SH-SY5Y (cell line): Measurements from ENCODE around the gene STAT4.

Experiments used
- GATA2 ChIP-seq: IDR thresholded peaks from 2 replicates; pipeline ENCODE4 v1.6.1; 2011; ENCODE audit warnings: mild to moderate bottlenecking, low read depth, low read length
- GATA3 ChIP-seq: IDR thresholded peaks from 2 replicates; pipeline ENCODE4 v1.6.1; 2011; ENCODE audit warnings: low read depth, mild to moderate bottlenecking, low read length, moderate library complexity

The STAT4 gene

DNA sequence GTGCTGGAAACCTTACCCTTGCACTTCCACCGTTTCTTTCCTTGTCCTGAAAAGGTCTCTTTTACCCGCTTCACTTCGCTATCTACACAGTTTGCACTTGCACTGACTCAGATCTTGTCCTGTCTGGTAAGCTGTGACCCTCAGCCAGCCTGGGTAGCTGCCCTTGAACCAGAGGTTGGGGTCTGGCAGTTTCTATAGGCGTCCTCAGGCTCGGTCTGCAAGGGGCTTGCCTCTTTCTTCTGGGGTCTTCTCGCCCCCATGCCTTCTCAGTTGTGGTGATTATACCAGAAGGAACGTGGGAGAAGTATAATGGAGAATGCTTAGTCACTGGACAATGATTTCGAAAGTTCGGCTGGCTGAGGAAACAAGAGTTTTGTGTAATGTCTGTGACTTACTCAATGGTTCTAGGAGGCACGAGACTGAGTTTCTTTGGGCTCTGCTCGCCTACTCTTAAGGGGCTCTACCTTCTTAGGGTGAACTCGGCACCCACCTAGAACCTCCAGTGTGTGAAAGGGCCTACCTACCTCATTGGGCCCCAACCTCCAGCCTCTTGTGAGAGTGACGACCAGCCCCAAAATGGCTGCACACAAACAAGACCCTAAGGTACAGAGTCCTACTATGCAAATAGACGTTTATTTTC, 129.9 kb downstream of the STAT4 start:
- TF ChIP-seq GATA3, result no peak
- TF ChIP-seq GATA2, result no peak

DNA sequence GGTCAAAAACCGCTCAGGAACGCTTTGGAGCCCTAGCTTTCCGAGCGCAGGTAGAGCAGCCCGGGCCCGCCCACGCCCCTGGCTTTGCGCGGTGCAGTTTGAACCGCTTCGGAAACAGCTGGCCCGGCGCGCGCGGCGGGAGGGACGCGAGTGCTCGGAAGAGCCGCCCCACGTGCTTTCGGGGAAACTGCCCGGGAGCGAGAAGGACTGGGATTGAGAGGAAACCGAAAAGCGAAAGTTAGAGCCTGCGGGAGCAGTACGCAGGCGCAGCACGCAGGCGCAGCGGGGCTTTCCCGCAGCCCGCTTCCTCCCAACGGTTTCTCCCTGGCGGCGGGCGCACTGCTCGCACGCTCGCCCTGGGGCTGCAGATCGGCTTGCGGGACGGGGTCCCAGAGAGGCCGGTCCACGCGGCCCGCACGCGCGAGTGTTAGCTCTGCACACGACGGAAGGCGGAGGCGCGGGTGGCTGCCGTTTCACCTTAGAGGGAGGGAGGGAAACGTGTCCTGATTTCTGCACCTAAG, 130.5 kb downstream of the STAT4 start:
- peak; percentile 37; the same call in 1 of the 2 replicates for TF ChIP-seq GATA2
- no peak for TF ChIP-seq GATA3

- no peak for TF ChIP-seq GATA3
- no peak for TF ChIP-seq GATA2
Observed at GRCh38 chr2:191019376-191019775, 131.4 kb downstream of the STAT4 start.

DNA sequence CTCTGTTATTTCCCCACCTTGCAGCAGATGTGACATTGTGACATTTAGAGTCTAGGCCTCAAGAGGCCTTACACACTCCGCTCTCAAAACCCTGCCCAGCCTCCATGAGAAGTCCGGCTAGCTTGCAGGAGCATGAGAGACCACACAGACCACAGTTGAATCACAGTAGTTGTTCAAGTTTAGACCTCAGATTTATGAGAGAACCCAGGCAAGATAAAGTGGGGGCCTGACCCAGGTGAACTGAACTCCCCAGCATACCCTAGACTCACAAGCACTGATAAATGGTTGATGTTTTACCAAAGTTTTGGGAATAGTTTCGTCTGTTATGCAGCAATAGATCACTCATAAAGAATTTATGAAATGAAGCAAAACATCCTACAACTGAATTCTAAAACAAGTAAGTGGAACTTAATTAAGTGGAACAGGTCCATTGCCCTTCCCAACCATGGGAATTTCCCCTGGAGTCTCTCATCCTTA, 132.1 kb downstream of the STAT4 start:
- no peak for TF ChIP-seq GATA2

GRCh38 chr2:191018048-191018447, 132.7 kb downstream of the STAT4 start:
- no peak for TF ChIP-seq GATA2
- TF ChIP-seq GATA3, result no peak

GRCh38 chr2:191015831-191016230, 135.0 kb downstream of the STAT4 start:
- TF ChIP-seq GATA3, result no peak
- no peak for TF ChIP-seq GATA2

DNA sequence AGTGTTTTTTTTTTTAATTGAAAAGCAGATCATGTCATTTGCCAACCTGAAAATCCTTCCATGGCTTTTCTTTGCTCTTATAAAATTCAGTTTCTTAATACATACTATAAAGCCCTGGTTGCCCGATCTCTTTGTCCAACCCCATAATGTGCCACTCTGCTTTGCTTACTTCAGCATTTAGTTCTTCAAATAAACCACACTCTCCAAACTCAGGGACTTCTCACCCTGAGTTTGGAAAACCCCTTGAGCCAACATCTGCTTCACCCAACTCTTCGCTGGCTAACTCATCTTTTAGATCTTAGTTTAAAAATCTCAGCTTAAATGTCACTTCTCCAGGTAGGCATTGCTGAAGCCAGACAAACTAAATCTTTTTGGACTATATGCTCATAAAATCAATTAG, 135.6 kb downstream of the STAT4 start:
- TF ChIP-seq GATA2 (no peak), GATA3 (no peak)

- no peak for TF ChIP-seq GATA2
- TF ChIP-seq GATA3, result no peak
Observed at GRCh38 chr2:191014653-191015020, 136.2 kb downstream of the STAT4 start.

DNA sequence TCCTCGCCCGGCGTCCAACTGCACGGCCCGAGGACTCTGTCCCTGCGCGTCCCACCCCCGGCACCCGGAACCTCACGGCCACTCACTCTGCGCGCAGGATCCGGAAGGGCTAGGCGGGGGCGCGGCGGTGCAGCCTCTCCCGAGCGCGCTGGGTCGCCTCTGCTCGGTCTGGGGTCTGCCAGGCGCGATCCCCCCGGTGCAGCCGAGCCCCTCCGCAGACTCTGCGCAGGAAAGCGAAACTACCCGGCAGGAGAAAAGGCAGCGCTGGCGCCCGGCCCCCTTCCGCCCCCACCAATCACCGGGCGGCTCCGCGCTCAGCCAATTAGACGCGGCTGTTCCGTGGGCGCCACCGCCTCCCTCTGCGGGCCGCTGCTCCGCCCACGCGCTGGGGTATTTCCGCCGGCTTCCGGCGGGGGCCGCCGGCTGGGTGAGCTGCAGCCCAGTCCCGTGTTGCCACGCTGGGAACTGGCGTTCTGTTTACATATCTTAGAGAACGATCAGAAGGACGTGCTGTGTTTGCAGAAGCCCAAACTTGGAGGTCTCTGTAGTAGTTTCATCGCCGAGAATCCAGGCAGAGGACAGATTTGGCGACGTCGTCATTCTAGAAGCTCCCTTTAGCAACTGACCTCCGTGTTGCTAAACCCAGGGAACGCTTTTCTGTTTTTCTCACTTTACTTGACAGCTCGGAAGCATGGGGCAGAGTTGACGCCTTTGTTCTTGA, 136.7 kb downstream of the STAT4 start, which contains the start of gene STAT1:
TSS of gene STAT1 (minus strand) at position 240 of the 721 bp plus-strand sequence. CDS start 4,168 bp downstream, outside the sequence.
- TF ChIP-seq GATA3 (no peak), GATA2 (peak; percentile 88)

DNA sequence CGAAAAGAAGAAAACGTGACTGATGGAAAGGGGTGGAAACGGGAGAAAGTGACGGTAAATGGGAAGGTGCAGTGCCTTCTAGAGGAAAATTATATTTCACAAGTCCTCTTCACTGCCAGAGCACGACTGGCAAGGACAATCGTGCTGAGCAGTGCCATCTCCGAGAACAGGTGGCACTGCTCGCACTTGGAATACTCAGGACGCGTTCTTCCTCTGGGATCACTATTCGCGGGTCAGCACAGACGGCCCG, 137.2 kb downstream of the STAT4 start:
- no peak for TF ChIP-seq GATA3
- TF ChIP-seq GATA2, result no peak

DNA sequence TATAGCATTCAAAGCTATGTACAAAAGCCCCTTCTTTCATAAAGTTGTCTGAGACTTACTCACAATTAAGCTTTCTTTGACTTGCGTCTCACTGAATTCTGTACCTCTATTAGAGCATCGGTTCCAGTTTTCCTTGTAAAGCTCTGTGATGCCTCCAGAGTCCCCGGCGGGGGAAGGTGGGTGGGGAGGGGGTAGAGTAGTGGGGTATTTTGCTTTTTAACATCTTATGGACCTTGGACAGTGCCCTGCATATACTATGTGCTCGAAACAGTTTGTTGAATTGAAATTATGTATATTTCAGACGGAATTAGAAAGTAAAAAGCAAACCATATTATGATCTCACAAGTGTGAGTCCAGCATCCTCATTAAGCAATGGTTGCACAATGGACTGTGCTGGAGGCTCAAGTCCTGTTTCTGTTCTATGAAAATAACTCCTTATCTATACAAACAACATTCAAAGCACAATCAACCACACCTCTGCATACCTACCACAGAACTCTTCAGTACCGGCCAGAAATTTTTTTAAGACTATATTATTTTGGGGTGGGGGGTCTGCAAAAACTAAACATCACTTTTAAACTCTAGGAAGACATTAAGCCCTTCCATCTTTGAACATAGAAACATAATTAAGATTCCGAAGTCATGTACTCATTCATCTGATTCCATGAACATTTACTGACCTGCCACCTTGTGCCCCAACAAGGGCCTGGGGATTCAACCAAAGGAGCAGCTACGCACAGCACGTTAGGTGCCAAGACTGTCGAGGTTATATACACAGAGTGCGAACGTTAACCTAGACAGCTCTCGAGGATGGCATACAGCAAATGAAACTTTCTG, 137.7 kb downstream of the STAT4 start:
- TF ChIP-seq GATA3 (no peak), GATA2 (no peak)

- TF ChIP-seq GATA2 (no peak), GATA3 (no peak)
Observed at GRCh38 chr2:191012346-191012745, 138.4 kb downstream of the STAT4 start.

DNA sequence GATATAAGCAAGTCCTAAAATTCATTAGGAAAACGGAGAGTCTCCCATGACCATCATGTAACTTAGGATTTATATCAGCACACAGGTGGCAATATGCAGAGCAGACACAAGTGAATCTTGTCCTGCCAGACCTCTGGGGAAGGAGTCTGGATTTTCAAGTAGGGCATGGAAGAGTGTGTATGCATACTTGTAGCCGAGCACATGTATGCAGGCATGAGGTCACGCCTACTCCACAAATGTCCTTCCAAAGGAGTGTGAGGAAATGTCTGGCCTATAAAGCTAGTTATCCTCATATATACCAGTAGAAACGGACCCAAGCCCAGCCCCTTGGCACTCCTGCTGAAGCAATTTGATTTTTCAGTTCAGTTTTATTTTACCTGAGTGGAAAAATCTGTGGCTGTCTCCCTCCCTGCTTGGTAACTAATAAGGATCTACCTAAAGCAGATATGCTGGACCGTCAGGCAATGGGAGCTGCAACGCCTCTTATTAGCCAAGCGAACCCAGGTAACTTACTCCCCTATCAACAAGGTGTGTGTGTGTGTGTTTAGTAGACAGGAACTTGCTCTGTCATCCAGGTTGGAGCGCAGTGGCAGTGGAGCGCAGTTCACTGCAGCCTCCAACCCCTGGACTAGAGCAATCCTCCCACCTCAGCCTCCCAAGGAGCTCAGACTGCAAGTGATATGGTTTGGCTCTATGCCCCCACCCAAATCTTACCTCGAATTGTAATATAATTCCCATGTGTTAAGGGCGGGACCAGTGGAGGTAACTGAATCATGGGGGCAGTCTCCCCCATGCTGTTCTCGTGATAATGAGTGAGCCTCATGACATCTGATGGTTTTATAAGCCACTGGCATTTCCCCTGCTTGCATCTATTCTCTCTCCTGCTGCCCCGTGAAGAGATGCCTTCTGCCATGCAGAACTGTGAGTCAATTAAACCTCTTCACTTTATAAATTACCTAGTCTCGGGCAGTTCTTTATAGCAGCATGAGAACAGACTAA, 139.6 kb downstream of the STAT4 start:
- TF ChIP-seq GATA3 (no peak), GATA2 (no peak)
